ENCODE data around the gene RNF5.
"Not testable (repeated sequence)": the region's sequence is repeated elsewhere in the genome, so short reads cannot be mapped to it uniquely, and the experiment has no call there.

The RNF5 gene

GRCh38 chr6:32176476-32177182, 1.6 kb upstream of the RNF5 start:
- no peak for DNase-seq

- peak; percentile 61 for DNase-seq
These were observed 920 bp upstream of the RNF5 start for GRCh38 chr6:32177183-32177787.

- DNase-seq, result no peak
These were observed 589 bp downstream of the RNF5 start for GRCh38 chr6:32178547-32179440.

GRCh38 chr6:32179766-32180405, 1.7 kb downstream of the RNF5 start:
- DNase-seq, result no peak

GRCh38 chr6:32181148-32181702, 3.0 kb downstream of the RNF5 start:
- DNase-seq, result no peak

GRCh38 chr6:32181915-32182529, 3.8 kb downstream of the RNF5 start:
- DNase-seq, result no peak

GRCh38 chr6:32182555-32182981, 4.4 kb downstream of the RNF5 start:
- DNase-seq, result no peak

- no peak for DNase-seq
These were observed 4.8 kb downstream of the RNF5 start for GRCh38 chr6:32183030-32183429.

- DNase-seq, result no peak
These were observed 5.4 kb downstream of the RNF5 start for GRCh38 chr6:32183483-32184083.

GRCh38 chr6:32184084-32184640, 6.0 kb downstream of the RNF5 start, which contains the start of gene AGER:
AGER (minus strand) TSS chr6:32184253; CDS start chr6:32184222, 31 bp downstream.
- no peak for DNase-seq

- peak; percentile 76 for DNase-seq
These were observed 7.5 kb downstream of the RNF5 start for GRCh38 chr6:32185681-32186131.

GRCh38 chr6:32186151-32186840, 8.1 kb downstream of the RNF5 start:
- DNase-seq, result not testable (repeated sequence)

GRCh38 chr6:32187009-32187709, 9.0 kb downstream of the RNF5 start:
- no peak for DNase-seq

- not testable (repeated sequence) for DNase-seq
These were observed 9.6 kb downstream of the RNF5 start for GRCh38 chr6:32187725-32188380.

- DNase-seq, result no peak
These were observed 10.3 kb downstream of the RNF5 start for GRCh38 chr6:32188381-32189068.

- DNase-seq, result no peak
These were observed 11.0 kb downstream of the RNF5 start for GRCh38 chr6:32189069-32189741.

- DNase-seq, result no peak
These were observed 11.5 kb downstream of the RNF5 start for GRCh38 chr6:32189742-32190053.

Data from stimulated activated CD8-positive, alpha-beta memory T cell treated with anti-CD3 and anti-CD28 coated beads, Interleukin-4, amount 100 ng/mL, for 48 hours (primary cell).